OCI-LY1 (cell line): Measurements from ENCODE around the gene PPP1R12B.
"Not testable (repeated sequence)": the region's sequence is repeated elsewhere in the genome, so short reads cannot be mapped to it uniquely, and the experiment has no call there.

Source experiments
- CTCF ChIP-seq: fragments of 200-600 bp; sonication (generic), shearing (Covaris generic); IDR thresholded peaks from 2 replicates; pipeline ENCODE4 v1.5.1; 2017; ENCODE audit warnings: mild to moderate bottlenecking, antibody characterized with exemption, low read length, moderate library complexity, mixed read lengths
- EZH2 ChIP-seq: fragments of 200-600 bp; sonication (generic), shearing (Covaris generic); IDR thresholded peaks from 2 replicates; pipeline ENCODE4 v1.8.0; 2017; ENCODE audit warnings: borderline replicate concordance, mixed run types, mild to moderate bottlenecking, antibody characterized with exemption, low read length, moderate library complexity, mixed read lengths

DNA sequence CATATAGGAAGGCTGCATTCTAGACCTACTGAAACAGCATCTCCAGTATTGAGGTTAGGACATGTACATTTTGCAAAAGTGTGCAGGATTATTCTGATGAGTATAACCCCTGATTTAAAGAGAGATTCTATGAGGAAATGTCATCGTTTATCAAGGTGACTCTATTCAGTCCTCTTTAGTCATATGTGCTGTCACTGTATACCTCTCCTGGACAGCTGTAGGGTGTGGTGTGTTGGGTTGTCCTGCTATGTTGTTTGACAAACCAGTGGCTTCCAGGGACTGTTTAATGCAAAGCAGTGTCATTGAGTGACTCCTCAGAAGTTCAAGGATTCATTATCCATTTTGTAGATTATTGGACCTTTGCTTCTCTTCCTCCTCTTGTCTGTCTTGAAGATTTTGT, 209.2 kb downstream of the PPP1R12B start:
- not testable (repeated sequence) for TF ChIP-seq EZH2, CTCF
